Esophagus (tissue), 2 donors: Measurements from ENCODE around the gene INSYN2A. TPM values are rescaled to one million over a fixed set of nuclear protein-coding genes. Genes with fewer than 3 reads are reported as not detected.
A peak's percentile ranks its signal among the peaks of the same experiment; 100 is the strongest.

ENCODE experiments used
- H3K27ac ChIP-seq, 2 donors: one replicate each; pipeline ENCODE4 v1.5.1; 2013; ENCODE audit warnings: low read depth in 2 of 2, mild to moderate bottlenecking in 2 of 2, inconsistent platforms in 1 of 2, low read length in 1 of 2, moderate library complexity in 1 of 2
- H3K27me3 ChIP-seq, 2 donors: one replicate each; pipeline ENCODE4 v1.6.1; 2013; ENCODE audit warnings: low read length in 2 of 2, control low read depth in 1 of 2, mild to moderate bottlenecking in 1 of 2; ENCODE audit not compliant: insufficient read depth in 2 of 2, control insufficient read depth in 1 of 2
- H3K36me3 ChIP-seq, 2 donors: one replicate each; pipeline ENCODE4 v1.6.1; 2013; ENCODE audit warnings: low read length in 1 of 2; ENCODE audit not compliant: control insufficient read depth in 2 of 2, insufficient read depth in 2 of 2
- H3K4me1 ChIP-seq, 2 donors: one replicate each; pipeline ENCODE4 v1.6.1; 2013; ENCODE audit warnings: low read length in 1 of 2; ENCODE audit not compliant: control insufficient read depth in 2 of 2, insufficient read depth in 2 of 2
- H3K4me3 ChIP-seq, 2 donors: one replicate each; pipeline ENCODE4 v1.5.1; 2013; ENCODE audit warnings: low read length in 2 of 2, mild to moderate bottlenecking in 2 of 2, low read depth in 1 of 2, moderate library complexity in 1 of 2
- H3K9me3 ChIP-seq, 2 donors: one replicate each; pipeline ENCODE4 v1.6.1; 2013; ENCODE audit warnings: mild to moderate bottlenecking in 2 of 2, low read depth in 1 of 2, low read length in 1 of 2, moderate library complexity in 1 of 2; ENCODE audit not compliant: control insufficient read depth in 2 of 2, insufficient read depth in 1 of 2
- WGBS, 2 donors: extraction: QIAGEN DNeasy Blood & Tissue Kit; methylation state at CpG; one replicate each; pipeline ENCODE4 v1.1.7; 2013; 5-methylcytosine and 5-hydroxymethylcytosine counted together
- polyA plus RNA-seq, 2 donors: library from polyadenylated mRNA; stranded (reverse); fragments of 200-250 nt; gene quantifications; one replicate each; pipeline ENCODE4 v1.2.3, GENCODE V29; 2013
- donor health status: healthy with polysubstance abuse.
- donor health status: Bipolar disorder and iron deficiency.

Gene INSYN2A
- not detected for polyA plus RNA-seq

DNA sequence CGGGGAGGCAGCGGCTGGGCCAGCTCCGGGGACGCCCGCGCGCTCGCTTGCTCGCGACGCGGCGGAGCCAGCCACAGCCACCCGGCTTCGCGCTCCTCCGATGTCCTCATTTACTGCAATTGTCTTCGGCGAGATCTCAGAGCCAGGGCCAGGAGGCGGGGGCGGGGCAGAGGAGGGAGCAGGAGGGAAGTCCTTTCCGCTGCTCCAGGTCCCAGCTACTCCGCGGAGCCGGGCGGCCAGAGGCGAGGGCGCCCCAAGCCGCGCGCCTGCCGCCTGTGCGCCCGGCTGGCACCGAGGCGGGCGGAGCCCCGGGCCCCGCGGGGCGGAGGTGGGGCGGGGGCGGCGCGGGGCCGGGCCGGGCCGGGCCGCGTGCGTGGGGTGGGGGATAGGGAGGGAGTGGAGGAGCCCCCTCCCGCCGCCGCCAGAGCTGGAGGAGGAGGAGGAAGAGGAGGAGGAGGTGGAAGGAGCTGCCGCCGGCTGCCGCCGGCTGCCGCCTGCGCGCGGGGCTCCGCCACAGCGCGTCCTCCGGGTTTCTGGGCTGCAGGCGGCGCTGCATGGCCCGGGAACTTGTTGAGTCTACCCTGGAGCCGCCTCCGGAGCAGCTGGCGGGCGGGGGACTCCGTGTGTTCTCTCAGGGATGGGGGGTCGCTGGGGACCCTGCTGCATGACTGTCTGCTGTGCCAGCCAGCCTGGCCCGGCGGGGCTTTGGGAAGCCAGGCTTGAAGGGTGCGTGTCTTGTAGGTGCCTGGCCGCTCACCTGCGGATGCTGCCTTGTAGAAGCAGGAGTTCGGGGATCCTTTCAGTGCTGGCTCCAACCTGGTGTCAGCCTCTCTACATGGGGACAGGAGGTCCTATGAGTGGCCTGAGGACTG lies at the start of gene INSYN2A:
Gene INSYN2A (minus strand): TSS at position 310 of the 872 bp plus-strand sequence. CDS start 20,196 bp downstream, outside the sequence.
- H3K27me3 ChIP-seq: no peaks in the 10 kb centered on the region
- H3K9me3 ChIP-seq: no peaks in the 10 kb centered on the region
- peak within 1 kb of the TSS; percentile 36 to 47 for H3K4me3 ChIP-seq
- no peak within 1 kb of the TSS for H3K27ac ChIP-seq
- 4 to 6% methylated on average over 54 to 81 of the region's 81 CpGs for WGBS, 2 donors
- H3K36me3 ChIP-seq: no peaks in the 10 kb centered on the region
- H3K4me1 ChIP-seq: peaks cover 8 to 12% of the 10 kb centered on the region in 2 donors

- Histone ChIP-seq H3K9me3 (no peaks in the 10 kb centered on the region), H3K27ac (no peak overlapping the region), H3K4me3 (no peak overlapping the region), H3K4me1 (no peaks in the 10 kb centered on the region), H3K36me3 (peaks cover 3 to 4% of the 10 kb centered on the region in 2 donors), H3K27me3 (no peaks in the 10 kb centered on the region)
- 89 to 93% methylated on average over 10 of the region's 10 CpGs for WGBS, 2 donors
Observed at GRCh38 chr10:127245456-127245855, 49.1 kb upstream of the INSYN2A start.

DNA sequence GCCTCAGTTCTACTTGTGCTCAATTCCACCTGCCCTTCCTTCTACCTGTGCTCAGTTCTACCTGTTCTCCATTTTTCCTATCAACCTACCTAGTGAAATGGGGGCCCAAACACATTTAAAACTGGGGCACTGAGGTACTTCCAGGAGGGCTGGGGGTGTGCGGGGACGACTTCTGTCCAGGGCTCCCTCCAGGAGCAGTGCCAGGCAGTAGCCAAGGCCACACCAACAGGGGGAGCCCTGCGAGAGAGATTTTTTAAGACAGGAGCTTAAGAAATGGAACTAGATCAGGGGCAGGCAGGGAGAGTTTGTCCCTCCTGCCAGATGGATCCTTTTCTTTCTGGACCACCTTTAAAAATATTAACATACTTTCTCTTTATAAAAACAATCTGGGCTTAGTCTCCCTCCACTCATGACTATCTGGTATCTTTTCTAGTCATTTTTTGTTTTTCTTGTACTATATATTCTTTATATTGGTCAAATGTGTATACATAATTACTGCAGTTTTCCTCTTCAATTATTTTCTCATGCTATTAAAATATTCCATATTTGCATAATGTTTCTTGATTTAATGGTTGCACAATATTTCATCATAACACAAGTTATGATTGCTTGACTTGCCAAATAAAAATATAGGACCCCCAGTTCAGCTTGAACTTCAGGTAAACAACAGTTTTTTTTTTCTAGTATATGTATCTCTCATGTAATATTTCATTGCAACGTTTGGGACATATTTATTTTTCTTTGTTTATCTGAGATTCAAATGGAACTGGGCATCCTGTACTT lies 47.3 kb upstream of the INSYN2A start:
- H3K9me3 ChIP-seq: no peaks in the 10 kb centered on the region

DNA sequence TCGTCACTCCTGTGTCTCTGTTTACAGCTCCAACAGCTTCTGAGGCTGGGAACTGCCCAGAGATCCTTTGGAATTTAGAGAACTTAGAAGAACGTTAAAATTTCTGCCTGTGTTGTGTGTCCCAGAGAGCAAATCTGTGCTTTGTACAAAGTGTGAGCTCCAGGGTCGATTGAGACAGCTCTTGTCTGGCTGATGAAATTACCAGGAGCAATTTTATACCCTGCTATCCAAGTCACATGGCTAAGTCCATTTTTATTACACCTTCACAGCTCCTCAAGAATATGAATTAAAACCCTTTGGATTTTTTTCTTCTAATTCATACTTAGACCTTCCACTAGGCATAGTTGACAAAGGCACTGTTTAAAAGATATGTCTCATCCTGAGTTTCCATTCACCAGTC lies 46.5 kb upstream of the INSYN2A start:
- peaks cover 0 to under 1% of the 10 kb centered on the region in 2 donors for H3K36me3 ChIP-seq
- H3K4me1 ChIP-seq: no peaks in the 10 kb centered on the region
- H3K27me3 ChIP-seq: no peaks in the 10 kb centered on the region
- no peaks in the 10 kb centered on the region for H3K9me3 ChIP-seq
- no peak overlapping the region for H3K27ac ChIP-seq
- whole genome bisulfite sequencing, 2 donors: 79% methylated on average over 3 of the region's 3 CpGs
- no peak overlapping the region for H3K4me3 ChIP-seq

More for the DNA sequence above, 47.3 kb upstream of the INSYN2A start:
- no peaks in the 10 kb centered on the region for H3K27me3 ChIP-seq
- WGBS, 2 donors: 55 to 56% methylated on average over 4 of the region's 4 CpGs
- H3K27ac ChIP-seq: no peak overlapping the region
- H3K4me1 ChIP-seq: no peaks in the 10 kb centered on the region
- no peak overlapping the region for H3K4me3 ChIP-seq
- H3K36me3 ChIP-seq: peaks cover 2 to 3% of the 10 kb centered on the region in 2 donors

- no peaks in the 10 kb centered on the region for H3K36me3 ChIP-seq
- H3K9me3 ChIP-seq: no peaks in the 10 kb centered on the region
- H3K4me1 ChIP-seq: no peaks in the 10 kb centered on the region
- H3K27me3 ChIP-seq: no peaks in the 10 kb centered on the region
- H3K27ac ChIP-seq: no peak overlapping the region
- WGBS, 2 donors: 70 to 83% methylated on average over 3 of the region's 3 CpGs
- no peak overlapping the region for H3K4me3 ChIP-seq
Observed at GRCh38 chr10:127236266-127236665, 39.9 kb upstream of the INSYN2A start.

DNA sequence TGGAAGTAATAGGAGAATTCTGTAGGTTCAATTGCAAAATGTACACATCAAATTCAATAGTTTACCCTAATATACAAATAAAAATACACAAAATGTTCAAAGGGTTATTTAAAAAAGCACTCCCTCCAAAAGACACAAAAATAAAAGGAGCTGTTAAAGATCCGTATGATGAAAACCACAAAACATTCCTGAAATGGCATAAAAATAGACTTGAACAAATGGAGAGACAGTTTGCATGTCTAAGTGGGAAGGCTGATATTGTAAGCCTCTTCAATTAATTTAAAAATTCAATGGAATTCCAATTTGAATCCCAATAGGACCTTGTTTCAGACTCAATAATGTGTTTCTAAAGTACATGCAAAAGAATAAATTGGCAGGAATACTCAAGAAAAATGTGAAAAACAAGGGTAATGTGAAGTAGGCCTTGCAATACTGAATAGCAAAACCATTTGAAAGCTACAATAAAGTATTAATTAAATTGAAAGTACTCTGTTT lies 38.0 kb upstream of the INSYN2A start:
- Histone ChIP-seq H3K4me1 (no peaks in the 10 kb centered on the region), H3K9me3 (no peaks in the 10 kb centered on the region), H3K36me3 (no peaks in the 10 kb centered on the region), H3K27me3 (no peaks in the 10 kb centered on the region), H3K27ac (no peak overlapping the region), H3K4me3 (no peak overlapping the region)
- 95 to 100% methylated on average over 1 of the region's 1 CpG for WGBS, 2 donors

- no peaks in the 10 kb centered on the region for H3K27me3 ChIP-seq
- H3K27ac ChIP-seq: no peak overlapping the region
- no peaks in the 10 kb centered on the region for H3K4me1 ChIP-seq
- no peaks in the 10 kb centered on the region for H3K9me3 ChIP-seq
- H3K36me3 ChIP-seq: peaks cover 0 to 6% of the 10 kb centered on the region in 2 donors
- no peak overlapping the region for H3K4me3 ChIP-seq
- 60 to 66% methylated on average over 12 of the region's 12 CpGs for WGBS, 2 donors
Observed at GRCh38 chr10:127228195-127228787, 31.9 kb upstream of the INSYN2A start.

DNA sequence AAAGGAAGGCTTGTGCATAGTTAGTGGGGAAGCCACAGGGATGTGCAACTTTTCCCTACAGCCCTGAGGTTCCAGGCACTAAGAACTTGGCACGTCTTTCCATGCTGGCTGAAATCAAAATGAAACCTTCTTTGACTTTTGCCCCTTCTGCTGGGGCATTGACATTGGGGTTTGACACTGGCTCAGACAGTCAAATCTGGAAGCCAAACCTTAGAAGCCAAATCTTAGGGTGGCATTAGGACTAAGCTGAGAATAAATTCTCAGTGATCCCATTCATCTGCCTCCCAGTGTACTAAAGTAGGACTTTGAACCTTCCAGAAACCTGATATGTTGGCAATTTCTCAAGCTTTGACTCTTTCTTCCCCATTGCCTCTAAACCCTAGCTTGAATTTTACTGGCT lies 31.3 kb upstream of the INSYN2A start:
- Histone ChIP-seq H3K4me1 (no peaks in the 10 kb centered on the region), H3K27ac (no peak overlapping the region), H3K36me3 (peaks cover 0 to 6% of the 10 kb centered on the region in 2 donors), H3K27me3 (no peaks in the 10 kb centered on the region), H3K9me3 (no peaks in the 10 kb centered on the region), H3K4me3 (no peak overlapping the region)
- WGBS, 2 donors: 70 to 75% methylated on average over 1 of the region's 1 CpG

DNA sequence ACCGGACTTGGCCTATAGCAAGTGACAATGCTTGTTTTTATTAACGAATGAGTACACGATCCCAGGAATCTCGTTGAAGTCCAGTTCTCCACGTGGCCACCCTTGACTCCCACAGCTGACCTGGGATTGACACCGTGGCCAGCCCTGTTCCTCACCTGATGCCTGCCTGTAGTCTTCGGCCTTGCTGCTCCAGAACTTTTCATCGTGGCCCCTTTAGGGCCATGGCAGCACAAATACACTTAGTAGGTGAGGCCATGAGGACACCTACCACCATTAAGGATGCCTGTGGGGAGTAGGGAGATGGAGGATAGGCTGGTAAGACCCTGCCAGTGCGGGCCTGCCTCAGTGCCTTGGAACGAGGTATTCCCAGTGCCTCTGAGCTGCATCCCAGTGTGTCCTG lies 30.6 kb upstream of the INSYN2A start:
- peaks cover 0 to 6% of the 10 kb centered on the region in 2 donors for H3K36me3 ChIP-seq
- no peaks in the 10 kb centered on the region for H3K9me3 ChIP-seq
- no peak overlapping the region for H3K27ac ChIP-seq
- no peak overlapping the region for H3K4me3 ChIP-seq
- H3K4me1 ChIP-seq: no peaks in the 10 kb centered on the region
- WGBS, 2 donors: 93% methylated on average over 10 of the region's 10 CpGs
- no peaks in the 10 kb centered on the region for H3K27me3 ChIP-seq
